ENCODE measurements around the gene CHMP2A. TPM values are rescaled to one million over a fixed set of nuclear protein-coding genes. Genes with fewer than 3 reads are reported as not detected.

CHMP2A gene
- total and polyA plus RNA-seq, 2 donors (not counting 1 experiment from before 2014, with no cell fraction given): 62.5 to 97.5 TPM

DNA sequence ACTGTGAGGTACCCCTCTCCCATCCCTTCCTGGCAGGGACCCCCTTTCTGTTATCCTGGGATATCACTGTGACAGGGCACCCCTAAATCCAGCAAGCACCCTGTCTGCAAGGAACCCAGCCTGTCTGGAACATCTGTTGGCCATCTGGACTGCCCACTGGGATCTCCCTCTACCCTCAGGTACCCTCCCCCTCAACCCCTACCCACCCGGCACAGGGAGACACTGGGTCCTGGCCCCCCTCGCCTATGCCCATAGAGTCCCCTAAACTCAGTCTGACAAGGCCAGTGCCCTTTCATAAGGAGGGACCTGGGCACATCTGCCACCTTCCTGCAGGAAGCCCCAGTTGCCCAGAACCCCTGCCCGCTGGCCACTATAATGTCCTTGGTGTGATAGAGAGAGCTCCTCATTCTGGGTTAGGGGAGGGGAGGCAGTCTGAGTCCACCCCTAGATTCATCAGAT lies 40.3 kb downstream of the CHMP2A start:
- Histone ChIP-seq H3K4me2 (replicated peaks; ENCODE audit: low read depth, low read length, poor library complexity, severe bottlenecking) (peak overlapping the region; percentile 77), H3K9ac (ENCODE audit: low read length) (no peak overlapping the region), H3K79me2 (ENCODE audit: control insufficient read depth, insufficient read depth, low read length) (peaks cover 50% of the 10 kb centered on the region), H3K4me3 (ENCODE audit: control extremely low read depth in 1 of 5, extremely low read depth in 1 of 5, insufficient read depth in 1 of 5, low read depth in 2 of 5, low read length in 4 of 5) (peak overlapping the region in 1 of 5 experiments; percentile 41), H3K9me3 (ENCODE audit: control extremely low read depth in 1 of 3, control insufficient read depth in 2 of 3, insufficient read depth in 1 of 3, low read length in 2 of 3) (no peaks in the 10 kb centered on the region), H3K27me3 (replicated peaks in 1 of 4; ENCODE audit: control extremely low read depth in 1 of 4, control insufficient read depth in 3 of 4, insufficient read depth in 4 of 4, low read length in 3 of 4) (no peaks in the 10 kb centered on the region), H4K20me1 (ENCODE audit: control insufficient read depth, insufficient read depth, low read length, poor library complexity, severe bottlenecking) (peaks cover 63% of the 10 kb centered on the region), H3K4me1 (ENCODE audit: control insufficient read depth in 2 of 2, insufficient read depth in 2 of 2, low read length in 2 of 2) (peaks cover 21 to 32% of the 10 kb centered on the region in 2 donors), H3K36me3 (replicated peaks in 1 of 2; ENCODE audit: control extremely low read depth in 1 of 2, control insufficient read depth in 1 of 2, extremely low read depth in 1 of 2, insufficient read depth in 2 of 2, low read length in 1 of 2) (peaks cover 0 to 12% of the 10 kb centered on the region in 2 experiments), H3K27ac (ENCODE audit: low read length in 2 of 2) (no peak overlapping the region), H2AFZ (ENCODE audit: insufficient read depth, low read depth, low read length, poor library complexity, severe bottlenecking) (no peak overlapping the region)
- ChIA-PET CTCF (interaction anchor here (0.7 to 1.6 kb wide), 3 partner anchors 61 to 486 kb away, joined by 3 to 11 read pairs (median 7); no protein-coding TSS in a partner anchor), POLR2A (interaction anchor here (1.0 kb wide), 1 partner anchor 61 kb away, joined by 3 read pairs; no protein-coding TSS in a partner anchor)
- Mint-ChIP-seq H3K4me1 (peaks cover 41% of the 10 kb centered on the region), H3K27ac (peak overlapping the region; percentile 71), H3K9me3 (ENCODE audit: insufficient read depth) (no peaks in the 10 kb centered on the region), H3K27me3 (no peaks in the 10 kb centered on the region), H3K4me3 (peak overlapping the region; percentile 80)
- ATAC-seq (ENCODE audit: low read depth): no peak
- no peak for TF ChIP-seq CTCF (IDR thresholded peaks at IDR 0.05)
- TF ChIP-seq EZH2 (IDR thresholded peaks at IDR 0.05; ENCODE audit: borderline replicate concordance, insufficient read depth, low read depth, low read length, poor library complexity, severe bottlenecking): no peak
- 80% methylated on average over 1 of the region's 3 CpGs for WGBS (ENCODE audit: insufficient coverage)
- intact Hi-C loops (cut with micrococcal nuclease): loop anchor here (1.0 kb wide), 1 partner anchor 15 kb away; no protein-coding TSS in a partner anchor
- no peak for DNase-seq

All from B cell (primary cell).